ENCODE results near the gene PPP2R5E. TPM values are rescaled to one million over a fixed set of nuclear protein-coding genes. Genes with fewer than 3 reads are reported as not detected.

The PPP2R5E gene
- total RNA-seq, 1 experiment from 2014 or later = 45.0 TPM

- no peak for DNase-seq (ENCODE audit: low read depth, low spot score)
- H3K4me1 ChIP-seq (ENCODE audit: control insufficient read depth in 1 of 2, insufficient read depth in 2 of 2, low read length in 2 of 2) = peaks cover 0 to 2% of the 10 kb centered on the region in 2 experiments; a peak in 1 of 4 replicates
- no peak overlapping the region for H2AFZ ChIP-seq (ENCODE audit: low read depth, low read length, poor library complexity, severe bottlenecking)
- BruUV-seq (replicated peaks) = no TSS peak
- no peak overlapping the region for H3K4me2 ChIP-seq (ENCODE audit: low read length)
- no peaks in the 10 kb centered on the region for H3K27me3 ChIP-seq (ENCODE audit: insufficient read depth, low read length)
- no peaks in the 10 kb centered on the region for H3K9me2 ChIP-seq (ENCODE audit: insufficient read depth)
- no peak for ATAC-seq
- peaks cover 80% of the 10 kb centered on the region for H3K79me2 ChIP-seq (ENCODE audit: insufficient read depth, low read length)
- no peaks in the 10 kb centered on the region for H3K36me3 ChIP-seq (ENCODE audit: control insufficient read depth in 1 of 2, insufficient read depth in 2 of 2, low read length in 2 of 2)
- POLR2A ChIA-PET = no interaction called here
- H3K9ac ChIP-seq (ENCODE audit: low read length) = no peak overlapping the region
- no peaks in the 10 kb centered on the region; the same call in 1 of the 2 replicates for H4K20me1 ChIP-seq (ENCODE audit: insufficient read depth)
- no peak overlapping the region for H3K27ac ChIP-seq (ENCODE audit: low read depth, low read length)
- no peak for TF ChIP-seq SP1 (IDR thresholded peaks at IDR 0.05; ENCODE audit: low read depth)
- no peak for TF ChIP-seq MAX (IDR thresholded peaks at IDR 0.05)
- no peak for TF ChIP-seq ZNF274 (IDR thresholded peaks at IDR 0.05; ENCODE audit: low read depth, low read length)
- TF ChIP-seq CBX3 (IDR thresholded peaks at IDR 0.05; ENCODE audit: low read depth) = no peak
- no peak for TF ChIP-seq CTCF (IDR thresholded peaks at IDR 0.05 in 2 of 3, conservative IDR thresholded peaks at IDR 0.05 in 1 of 3; ENCODE audit: borderline replicate concordance in 1 of 3, insufficient read depth in 1 of 3, low read depth in 2 of 3, low read length in 2 of 3)
- no peak for TF ChIP-seq ELF1 (IDR thresholded peaks at IDR 0.05; ENCODE audit: borderline replicate concordance, low read depth)
- no peak for TF ChIP-seq ATF3 (IDR thresholded peaks at IDR 0.05)
- TF ChIP-seq EGR1 (IDR thresholded peaks at IDR 0.05; ENCODE audit: low read depth) = no peak
- TF ChIP-seq EZH2 (IDR thresholded peaks at IDR 0.05) = no peak
- no peak for TF ChIP-seq YY1 (IDR thresholded peaks at IDR 0.05; ENCODE audit: extremely low read depth, insufficient replicate concordance, low read depth, low read length)
- no peak for TF ChIP-seq ZBTB33 (IDR thresholded peaks at IDR 0.05; ENCODE audit: extremely low read depth, insufficient replicate concordance, low read length)
- RAD21 ChIA-PET (ENCODE audit: low non-redundant PET in 1 of 2, low total read pairs in 2 of 2, uncharacterized antibody in 2 of 2, unreplicated experiment in 2 of 2) = no interaction called here
- H3K9me3 ChIP-seq (ENCODE audit: control insufficient read depth in 1 of 2, insufficient read depth in 1 of 2, low read depth in 1 of 2, low read length in 2 of 2) = no peaks in the 10 kb centered on the region
- intact Hi-C loops (cut with micrococcal nuclease) = no loop called here
- no peak overlapping the region for H3K4me3 ChIP-seq (replicated peaks in 1 of 2; ENCODE audit: low read depth in 1 of 2, low read length in 2 of 2)
- CTCF ChIA-PET = no interaction called here
These were observed 35.1 kb downstream of the PPP2R5E start for GRCh38 chr14:63508033-63508432.
